Muscle of leg (tissue), 9 donors: ENCODE data around the gene QTRT2. TPM values are rescaled to one million over a fixed set of nuclear protein-coding genes. Genes with fewer than 3 reads are reported as not detected.

Experiments used
- polyA plus RNA-seq, 8 donors: library from polyadenylated mRNA; unstranded; fragments of 120-200 nt; gene quantifications; one replicate each; pipeline versions ENCODE4 v1.2.1 to v1.2.3, GENCODE V29; 2013; ENCODE audit warnings: inconsistent platforms in 1 of 8, low replicate concordance in 1 of 8; ENCODE audit not compliant: insufficient read length in 8 of 8, insufficient read depth in 1 of 8
- total RNA-seq: library from RNA; stranded (reverse); fragments of 120-200 nt; gene quantifications from one replicate; pipeline ENCODE4 v1.2.4, GENCODE V29; 2013

Gene QTRT2
- total and polyA plus RNA-seq, 9 donors, result 9.3 to 16.6 (median 11.2) TPM

Other genes starting within 250 kb of the QTRT2 start
- 1.3 TPM for gene GRAMD1C, start 217.9 kb upstream of the QTRT2 start, total RNA-seq
- 1 to 10 TPM; 1.1 to 3.1 (median 1.5) TPM for gene GRAMD1C, start 217.9 kb upstream of the QTRT2 start, polyA plus RNA-seq
- gene ZDHHC23, start 108.7 kb upstream of the QTRT2 start, total RNA-seq, result 0.93 TPM
- 1 to 10 TPM in 2 of 8 donors, under 1 TPM in 6; 0.68 to 1.2 (median 0.88) TPM for gene ZDHHC23, start 108.7 kb upstream of the QTRT2 start, polyA plus RNA-seq
- 2.3 TPM for gene CCDC191, start 211 bp upstream of the QTRT2 start, total RNA-seq
- gene CCDC191, start 211 bp upstream of the QTRT2 start, polyA plus RNA-seq, result 1 to 10 TPM; 2.8 to 5.1 (median 3.5) TPM
- gene DRD3, start 122.3 kb downstream of the QTRT2 start, total RNA-seq, result not detected
- gene DRD3, start 122.3 kb downstream of the QTRT2 start, polyA plus RNA-seq, result under 1 TPM in 1 of 8 donors, not detected in 7; 0.10 TPM
- gene ZNF80, start 180.8 kb downstream of the QTRT2 start, total RNA-seq, result 0.04 TPM
- gene ZNF80, start 180.8 kb downstream of the QTRT2 start, polyA plus RNA-seq, result under 1 TPM in 2 of 8 donors, not detected in 6; 0.05 to 0.08 TPM
- 0.09 TPM for gene TIGIT, start 237.3 kb downstream of the QTRT2 start, total RNA-seq
- gene TIGIT, start 237.3 kb downstream of the QTRT2 start, polyA plus RNA-seq, result under 1 TPM in 3 of 8 donors, not detected in 5; 0.09 to 0.12 (median 0.12) TPM